GM12878 (cell line): ENCODE results near the gene GCNT2. TPM values are rescaled to one million over a fixed set of nuclear protein-coding genes. Genes with fewer than 3 reads are reported as not detected.

Experiments
- ATAC-seq: fragments of 200-7000 bp; cut with Tn5 transposase; 3 replicates; pipeline ENCODE4 v1.9.1; 2020; ENCODE audit warnings: mild to moderate bottlenecking, moderate library complexity
- BruUV-seq: library from RNA; stranded (reverse); fragments of 400-500 nt; replicated peaks from 2 replicates; lab custom pipeline; 2021; lab: Mats Ljungman, UMichigan
- CTCF ChIA-PET: fragments of 300-600 bp; sonication (Branson Sonifier 250); formaldehyde crosslinking; extraction: SDS; loops from one replicate; lab custom pipeline; 2021; ENCODE audit warnings: inconsistent platforms; lab: Yijun Ruan, JAX
- POLR2A ChIA-PET: fragments of 350-600 bp; formaldehyde crosslinking; extraction: SDS; loops from one replicate; lab custom pipeline; 2021; ENCODE audit warnings: inconsistent platforms; lab: Charles Lee
- RAD21 ChIA-PET: fragments of 300-600 bp; sonication (Branson Sonifier 250); formaldehyde crosslinking; loops from one replicate; lab custom pipeline; 2023; ENCODE audit warnings: antibody characterized with exemption; ENCODE audit not compliant: unreplicated experiment; lab: Charles Lee
- SMC1A ChIA-PET: fragments of 300-600 bp; sonication (Branson Sonifier 250); formaldehyde crosslinking; loops from one replicate; lab custom pipeline; 2023; ENCODE audit not compliant: unreplicated experiment, uncharacterized antibody; lab: Charles Lee
- DNase-seq: peaks from one replicate; pipeline ENCODE4 v3.0.0-alpha.2; 2011; ENCODE audit warnings: low read depth, low spot score
- FAIRE-seq: peaks from 3 replicates; lab custom pipeline; 2011; peaks lifted over from hg19 to GRCh38; lab: Jason Lieb, UNC
- H2AFZ ChIP-seq: 2 replicates; pipeline ENCODE4 v1.6.0; 2011; ENCODE audit warnings: low read depth, low read length, control low read depth; ENCODE audit not compliant: control insufficient read depth
- H3K27ac ChIP-seq: 2 replicates; pipeline ENCODE4 v1.5.1; 2011; ENCODE audit warnings: control low read depth; ENCODE audit not compliant: control insufficient read depth, insufficient read depth
- H3K27me3 ChIP-seq, 2 experiments: replicated peaks in 1 of 2; 2 replicates each; pipeline versions ENCODE4 v1.6.0 to v1.6.1; 2011; ENCODE audit warnings: low read length in 1 of 2; ENCODE audit not compliant: control insufficient read depth in 2 of 2, insufficient read depth in 2 of 2
- H3K36me3 ChIP-seq, 2 experiments: 2 replicates each; pipeline ENCODE4 v1.5.1; 2011; ENCODE audit warnings: low read length in 1 of 2; ENCODE audit not compliant: control insufficient read depth in 2 of 2, insufficient read depth in 2 of 2
- H3K4me1 ChIP-seq: 2 replicates; pipeline ENCODE4 v1.6.1; 2011; ENCODE audit warnings: mild to moderate bottlenecking, low read length, moderate library complexity, mixed read lengths; ENCODE audit not compliant: control insufficient read depth, insufficient read depth
- H3K4me2 ChIP-seq: 2 replicates; pipeline ENCODE4 v1.6.0; 2011; ENCODE audit warnings: control low read depth; ENCODE audit not compliant: control insufficient read depth, insufficient read depth
- H3K4me3 ChIP-seq: fragments of 200-600 bp; sonication (generic); 2 replicates; pipeline ENCODE4 v1.5.1; 2016
- H3K79me2 ChIP-seq: 2 replicates; pipeline ENCODE4 v1.6.0; 2011; ENCODE audit warnings: low read length; ENCODE audit not compliant: control insufficient read depth, insufficient read depth
- H3K9ac ChIP-seq: 2 replicates; pipeline ENCODE4 v1.8.0; 2011; ENCODE audit warnings: low read length, control low read depth, mixed read lengths; ENCODE audit not compliant: control insufficient read depth, insufficient read depth
- H3K9me3 ChIP-seq: replicated peaks from 3 replicates; pipeline ENCODE4 v1.5.1; 2011; ENCODE audit warnings: mild to moderate bottlenecking, low read length; ENCODE audit not compliant: control insufficient read depth, insufficient read depth
- H4K20me1 ChIP-seq: 2 replicates; pipeline ENCODE4 v1.6.0; 2011; ENCODE audit not compliant: control insufficient read depth, insufficient read depth
- BMI1 ChIP-seq: fragments of 450-650 bp; IDR thresholded peaks from 2 replicates; pipeline ENCODE4 v1.6.1; 2016; ENCODE audit warnings: mild to moderate bottlenecking, moderate library complexity, borderline replicate concordance
- CBX5 ChIP-seq: sonication (generic); IDR thresholded peaks from 2 replicates; pipeline ENCODE4 v1.6.1; 2016; ENCODE audit warnings: low read depth, moderate library complexity, mild to moderate bottlenecking, inconsistent platforms
- CHD1 ChIP-seq: IDR thresholded peaks from 2 replicates; pipeline ENCODE4 v1.6.1; 2012; ENCODE audit warnings: low read depth, low read length, improper control_type of control experiment
- FOXK2 ChIP-seq: fragments of 450-650 bp; IDR thresholded peaks from 2 replicates; pipeline ENCODE4 v1.6.1; 2017; ENCODE audit warnings: mild to moderate bottlenecking, moderate library complexity
- KDM1A ChIP-seq: fragments of 200-600 bp; sonication (generic); IDR thresholded peaks from 2 replicates; pipeline ENCODE4 v1.6.1; 2016; ENCODE audit warnings: borderline replicate concordance
- NBN ChIP-seq: fragments of 450-650 bp; IDR thresholded peaks from 2 replicates; pipeline ENCODE4 v1.6.1; 2016
- NFIC ChIP-seq: IDR thresholded peaks from 2 replicates; pipeline ENCODE4 v1.6.1; 2012; ENCODE audit warnings: low read depth, mild to moderate bottlenecking, inconsistent platforms, low read length, moderate library complexity
- NFYB ChIP-seq: IDR thresholded peaks from 2 replicates; pipeline ENCODE4 v1.6.1; 2011; ENCODE audit warnings: low read depth, mild to moderate bottlenecking, low read length, improper control_type of control experiment, moderate library complexity; ENCODE audit not compliant: insufficient read depth
- PRDM15 ChIP-seq: fragments of 450-650 bp; formaldehyde crosslinking; IDR thresholded peaks from 2 replicates; pipeline ENCODE4 v1.4.0; 2020; ENCODE audit warnings: mild to moderate bottlenecking, moderate library complexity
- RELA ChIP-seq: fragments of 450-650 bp; IDR thresholded peaks from 2 replicates; pipeline ENCODE4 v1.8.0; 2014; ENCODE audit warnings: borderline replicate concordance; ENCODE audit not compliant: partially characterized antibody
- RFX5 ChIP-seq: IDR thresholded peaks from 2 replicates; pipeline ENCODE4 v1.6.1; 2011; ENCODE audit warnings: low read depth, low read length, improper control_type of control experiment
- STAT3 ChIP-seq: IDR thresholded peaks from 2 replicates; pipeline ENCODE4 v1.6.1; 2011; ENCODE audit warnings: low read depth, low read length, improper control_type of control experiment
- USF2 ChIP-seq: IDR thresholded peaks from 2 replicates; pipeline ENCODE4 v1.6.1; 2011; ENCODE audit warnings: low read depth, low read length, improper control_type of control experiment, borderline replicate concordance
- ZNF384 ChIP-seq: IDR thresholded peaks from 2 replicates; pipeline ENCODE4 v1.6.1; 2012; ENCODE audit warnings: low read depth, mild to moderate bottlenecking, low read length, improper control_type of control experiment, borderline replicate concordance
- WGBS: methylation state at CpG from one replicate; pipeline ENCODE4 v1.1.6; 2016; ENCODE audit warnings: low lambda C conversion rate; ENCODE audit not compliant: insufficient replicate concordance, insufficient coverage; ENCODE audit errors: missing lambda C conversion rate; 5-methylcytosine and 5-hydroxymethylcytosine counted together
- in situ Hi-C: fragments of 300-500 bp; cut with MboI; formaldehyde crosslinking; loops from 9 replicates; pipeline ENCODE4 v1.14.3; 2018; ENCODE audit warnings: mixed read lengths
- intact Hi-C: fragments of 100-400 bp; cut with micrococcal nuclease; formaldehyde crosslinking; loops from one replicate; pipeline ENCODE4 v1.14.2; 2022; ENCODE audit not compliant: unreplicated experiment
- polyA plus RNA-seq, 11 experiments: library from polyadenylated mRNA; depleted of rRNA in 4 of 11; unstranded in 6 of 11; stranded (reverse) in 5 of 11; fragments of >200 nt; fragmentation: Nextera tagmentation in 4 of 11; fragmentation: Illumina TruSeq in 1 of 11; extraction: Ambion mirVana in 4 of 11; extraction: Trizol in 1 of 11; gene quantifications; 1 replicate in 1 of 11; 2 replicates in 10 of 11; pipeline versions ENCODE4 v1.2.1 to v1.2.3, GENCODE V29; 2011 to 2016; ENCODE audit warnings: inconsistent platforms in 2 of 11, missing spikeins in 2 of 11, low read depth in 1 of 11
- total RNA-seq, 4 experiments: library from RNA; depleted of rRNA in 3 of 4; stranded (reverse); fragments of >200 nt in 3 of 4; fragmentation: Illumina TruSeq in 1 of 4; extraction: Trizol in 1 of 4; gene quantifications; 2 replicates each; pipeline versions ENCODE4 v1.2.1 to v1.2.3, GENCODE V29; 2013 to 2021
- TF ChIP-seq, protein P1 (sequence below): fragments of 450-650 bp; IDR thresholded peaks from 2 replicates; pipeline ENCODE4 v1.6.1; 2017; ENCODE audit warnings: mild to moderate bottlenecking, moderate library complexity

The GCNT2 gene
- total and polyA plus RNA-seq, 10 of the 15 experiments (the other 5 are each of a cell fraction or from before 2014, with no cell fraction given) = 5.0 to 21.6 (median 11.9) TPM

- CTCF ChIA-PET = no interaction called here
- Histone ChIP-seq H3K27me3 (no peaks in the 10 kb centered on the region), H2AFZ (no peak overlapping the region), H3K9ac (no peak overlapping the region), H4K20me1 (no peaks in the 10 kb centered on the region), H3K4me1 (peaks cover 10% of the 10 kb centered on the region), H3K27ac (no peak overlapping the region), H3K9me3 (no peaks in the 10 kb centered on the region; the same call in 2 of the 3 replicates), H3K36me3 (no peaks in the 10 kb centered on the region; a peak in 1 of 4 replicates), H3K79me2 (peaks cover 47% of the 10 kb centered on the region), H3K4me2 (no peak overlapping the region), H3K4me3 (no peak overlapping the region)
- 80% methylated on average over 2 of the region's 2 CpGs for WGBS
- FAIRE-seq (no peak), ATAC-seq (no peak), DNase-seq (no peak)
- no TSS peak for BruUV-seq
- in situ Hi-C loops = no loop called here
- POLR2A ChIA-PET = no interaction called here
- RAD21 ChIA-PET = no interaction called here
- SMC1A ChIA-PET = no interaction called here
- intact Hi-C loops = no loop called here
- TF ChIP-seq KDM1A = no peak
- TF ChIP-seq NFIC = no peak
- TF ChIP-seq CBX5 = no peak
- no peak for TF ChIP-seq PRDM15
- no peak for TF ChIP-seq FOXK2
- no peak for TF ChIP-seq BMI1
- no peak for TF ChIP-seq RFX5
- TF ChIP-seq STAT3 = no peak
- no peak for TF ChIP-seq NBN
- TF ChIP-seq USF2 = no peak
- TF ChIP-seq NFYB = no peak
- TF ChIP-seq CHD1 = no peak
- TF ChIP-seq, protein P1, sequence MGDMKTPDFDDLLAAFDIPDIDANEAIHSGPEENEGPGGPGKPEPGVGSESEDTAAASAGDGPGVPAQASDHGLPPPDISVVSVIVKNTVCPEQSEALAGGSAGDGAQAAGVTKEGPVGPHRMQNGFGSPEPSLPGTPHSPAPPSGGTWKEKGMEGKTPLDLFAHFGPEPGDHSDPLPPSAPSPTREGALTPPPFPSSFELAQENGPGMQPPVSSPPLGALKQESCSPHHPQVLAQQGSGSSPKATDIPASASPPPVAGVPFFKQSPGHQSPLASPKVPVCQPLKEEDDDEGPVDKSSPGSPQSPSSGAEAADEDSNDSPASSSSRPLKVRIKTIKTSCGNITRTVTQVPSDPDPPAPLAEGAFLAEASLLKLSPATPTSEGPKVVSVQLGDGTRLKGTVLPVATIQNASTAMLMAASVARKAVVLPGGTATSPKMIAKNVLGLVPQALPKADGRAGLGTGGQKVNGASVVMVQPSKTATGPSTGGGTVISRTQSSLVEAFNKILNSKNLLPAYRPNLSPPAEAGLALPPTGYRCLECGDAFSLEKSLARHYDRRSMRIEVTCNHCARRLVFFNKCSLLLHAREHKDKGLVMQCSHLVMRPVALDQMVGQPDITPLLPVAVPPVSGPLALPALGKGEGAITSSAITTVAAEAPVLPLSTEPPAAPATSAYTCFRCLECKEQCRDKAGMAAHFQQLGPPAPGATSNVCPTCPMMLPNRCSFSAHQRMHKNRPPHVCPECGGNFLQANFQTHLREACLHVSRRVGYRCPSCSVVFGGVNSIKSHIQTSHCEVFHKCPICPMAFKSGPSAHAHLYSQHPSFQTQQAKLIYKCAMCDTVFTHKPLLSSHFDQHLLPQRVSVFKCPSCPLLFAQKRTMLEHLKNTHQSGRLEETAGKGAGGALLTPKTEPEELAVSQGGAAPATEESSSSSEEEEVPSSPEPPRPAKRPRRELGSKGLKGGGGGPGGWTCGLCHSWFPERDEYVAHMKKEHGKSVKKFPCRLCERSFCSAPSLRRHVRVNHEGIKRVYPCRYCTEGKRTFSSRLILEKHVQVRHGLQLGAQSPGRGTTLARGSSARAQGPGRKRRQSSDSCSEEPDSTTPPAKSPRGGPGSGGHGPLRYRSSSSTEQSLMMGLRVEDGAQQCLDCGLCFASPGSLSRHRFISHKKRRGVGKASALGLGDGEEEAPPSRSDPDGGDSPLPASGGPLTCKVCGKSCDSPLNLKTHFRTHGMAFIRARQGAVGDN = no peak
- no peak for TF ChIP-seq ZNF384
- TF ChIP-seq RELA = no peak
Observed at GRCh38 chr6:10543488-10543887, 22.3 kb downstream of the GCNT2 start.
